Ishikawa (cell line): Measurements from ENCODE around the gene CUL7.

ENCODE experiments used
- CEBPB ChIP-seq: IDR thresholded peaks from 2 replicates; pipeline ENCODE4 v1.6.1; 2012
- CREB1 ChIP-seq: IDR thresholded peaks from 2 replicates; pipeline ENCODE4 v1.6.1; 2012; ENCODE audit warnings: low read depth
- EGR1 ChIP-seq: IDR thresholded peaks from 2 replicates; pipeline ENCODE4 v1.6.1; 2012
- EP300 ChIP-seq: IDR thresholded peaks from 2 replicates; pipeline ENCODE4 v1.6.1; 2012; ENCODE audit warnings: borderline replicate concordance
- FOXM1 ChIP-seq: IDR thresholded peaks from 2 replicates; pipeline ENCODE4 v1.6.1; 2012; ENCODE audit warnings: low read depth, borderline replicate concordance
- MAX ChIP-seq: IDR thresholded peaks from 2 replicates; pipeline ENCODE4 v1.6.1; 2012
- NFIC ChIP-seq: IDR thresholded peaks from 2 replicates; pipeline ENCODE4 v1.6.1; 2012
- RAD21 ChIP-seq: IDR thresholded peaks from 2 replicates; pipeline ENCODE4 v1.6.1; 2012; ENCODE audit warnings: low read depth
- REST ChIP-seq: IDR thresholded peaks from 2 replicates; pipeline ENCODE4 v1.6.1; 2012; ENCODE audit warnings: low read depth, mild to moderate bottlenecking
- TAF1 ChIP-seq: IDR thresholded peaks from 2 replicates; pipeline ENCODE4 v1.6.1; 2012; ENCODE audit warnings: low read depth, mild to moderate bottlenecking
- TCF12 ChIP-seq: IDR thresholded peaks from 2 replicates; pipeline ENCODE4 v1.6.1; 2012; ENCODE audit warnings: low read depth
- TEAD4 ChIP-seq: IDR thresholded peaks from 2 replicates; pipeline ENCODE4 v1.6.1; 2012
- USF1 ChIP-seq: IDR thresholded peaks from 2 replicates; pipeline ENCODE4 v1.6.1; 2012
- YY1 ChIP-seq: IDR thresholded peaks from 2 replicates; pipeline ENCODE4 v1.6.1; 2012; ENCODE audit warnings: low read depth
- ZBTB7A ChIP-seq: IDR thresholded peaks from 2 replicates; pipeline ENCODE4 v1.6.1; 2012; ENCODE audit warnings: low read depth

CUL7 gene

DNA sequence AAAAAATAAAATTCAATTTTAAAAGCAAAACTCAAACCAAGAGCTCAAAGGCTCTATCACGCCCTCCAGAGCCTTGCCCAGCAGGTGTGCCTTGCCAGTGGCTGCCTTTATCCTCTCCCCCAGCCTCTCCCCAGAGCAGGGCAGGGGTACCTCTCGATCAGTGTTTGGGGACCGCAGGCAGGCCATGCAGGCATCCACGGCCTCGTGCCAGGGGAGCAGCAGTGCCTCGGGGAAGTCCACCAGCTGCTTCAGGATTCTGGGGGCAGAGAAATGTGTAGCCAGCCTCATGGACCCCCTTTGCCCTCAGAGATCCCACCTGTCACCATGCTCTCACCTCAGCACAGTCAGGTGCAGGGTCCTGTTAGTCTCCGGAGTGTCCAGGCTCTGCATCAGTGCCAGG lies 5.7 kb downstream of the CUL7 start:
- TF ChIP-seq MAX (no peak), CREB1 (no peak), FOXM1 (no peak), TCF12 (no peak), YY1 (no peak)

GRCh38 chr6:43045371-43045930 lies 8.2 kb downstream of the CUL7 start:
- TF ChIP-seq TCF12 (no peak), FOXM1 (no peak), EP300 (no peak), CREB1 (no peak), RAD21 (no peak), CEBPB (no peak), NFIC (no peak), TAF1 (no peak), ZBTB7A (no peak), REST (no peak), TEAD4 (no peak), MAX (no peak), YY1 (no peak), USF1 (no peak), EGR1 (no peak)

DNA sequence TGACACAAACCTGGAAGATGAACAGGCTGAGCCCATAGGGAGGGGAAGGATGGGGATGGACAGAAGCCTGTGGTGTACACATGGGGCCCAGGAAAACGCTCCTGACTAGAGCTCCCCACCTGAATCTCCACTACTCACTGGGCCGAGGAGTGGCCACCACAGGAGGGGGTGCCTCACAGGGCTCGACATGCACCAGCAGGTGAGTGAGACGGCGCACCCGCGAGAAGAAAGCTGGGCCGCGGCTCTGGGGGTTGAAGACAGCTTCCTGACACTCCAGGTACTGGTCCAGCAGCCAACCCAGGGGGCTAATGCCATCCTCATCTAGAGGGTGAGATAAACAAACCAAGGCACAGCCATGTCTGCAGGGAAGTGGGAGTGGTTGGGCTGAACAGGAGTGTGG lies 10.3 kb downstream of the CUL7 start:
- TF ChIP-seq FOXM1: no peak
- no peak for TF ChIP-seq YY1
- no peak for TF ChIP-seq TCF12
- no peak for TF ChIP-seq TEAD4
- no peak for TF ChIP-seq RAD21
- no peak for TF ChIP-seq ZBTB7A
- TF ChIP-seq EP300: no peak
- TF ChIP-seq CEBPB: no peak
- TF ChIP-seq CREB1: no peak
- no peak for TF ChIP-seq REST
- TF ChIP-seq EGR1: no peak
- no peak for TF ChIP-seq TAF1
- no peak for TF ChIP-seq USF1
- TF ChIP-seq NFIC: no peak
- TF ChIP-seq MAX: no peak

GRCh38 chr6:43040542-43041257 lies 13.0 kb downstream of the CUL7 start:
- TF ChIP-seq TCF12: no peak
- TF ChIP-seq CEBPB: no peak
- no peak for TF ChIP-seq EP300
- no peak for TF ChIP-seq EGR1
- TF ChIP-seq RAD21: no peak
- no peak for TF ChIP-seq TAF1
- no peak for TF ChIP-seq TEAD4
- TF ChIP-seq USF1: no peak
- TF ChIP-seq ZBTB7A: no peak
- no peak for TF ChIP-seq FOXM1
- TF ChIP-seq REST: no peak
- TF ChIP-seq YY1: no peak
- no peak for TF ChIP-seq NFIC
